B cell (primary cell): ENCODE data around the gene GNPDA2. TPM values are rescaled to one million over a fixed set of nuclear protein-coding genes. Genes with fewer than 3 reads are reported as not detected.

Experiments
- ATAC-seq: fragments of 200-7000 bp; cut with Tn5 transposase; one replicate; pipeline ENCODE4 v1.10.0; 2021; ENCODE audit warnings: low read depth, mild to moderate bottlenecking, moderate number of reproducible peaks, moderate library complexity
- CTCF ChIA-PET: fragments of 350-600 bp; sonication (Branson Sonifier 250); formaldehyde crosslinking; loops from one replicate; lab custom pipeline; 2021; ENCODE audit warnings: antibody characterized with exemption, inconsistent platforms; lab: Charles Lee
- POLR2A ChIA-PET: fragments of 350-600 bp; sonication (Branson Sonifier 250); formaldehyde crosslinking; loops from one replicate; lab custom pipeline; 2021; ENCODE audit warnings: antibody characterized with exemption; lab: Charles Lee
- DNase-seq: peaks from one replicate; pipeline ENCODE4 v3.0.0; 2013
- H2AFZ ChIP-seq: 2 replicates; pipeline ENCODE4 v1.6.1; 2012; ENCODE audit warnings: mild to moderate bottlenecking, low read depth, low read length; ENCODE audit not compliant: insufficient read depth, poor library complexity, severe bottlenecking
- H3K27ac ChIP-seq, 2 donors: 1 replicate in 1 of 2; 2 replicates in 1 of 2; pipeline ENCODE4 v1.5.1; 2012 to 2013; ENCODE audit warnings: low read length in 2 of 2, mild to moderate bottlenecking in 2 of 2, moderate library complexity in 1 of 2
- H3K27me3 ChIP-seq, 4 experiments: fragments of 200-600 bp in 1 of 4; sonication (generic) in 1 of 4; replicated peaks in 1 of 4; 1 replicate in 2 of 4; 2 replicates in 2 of 4; pipeline versions ENCODE4 v1.6.1 to v1.7.0; 2013 to 2016; ENCODE audit warnings: low read length in 3 of 4, mild to moderate bottlenecking in 2 of 4, mixed read lengths in 1 of 4, moderate library complexity in 1 of 4; ENCODE audit not compliant: insufficient read depth in 4 of 4, control insufficient read depth in 3 of 4; ENCODE audit errors: control extremely low read depth in 1 of 4
- H3K36me3 ChIP-seq, 2 experiments: replicated peaks in 1 of 2; 1 replicate in 1 of 2; 2 replicates in 1 of 2; pipeline versions ENCODE4 v1.6.1 to v1.7.1; 2013; ENCODE audit warnings: low read length in 1 of 2; ENCODE audit not compliant: insufficient read depth in 2 of 2, control insufficient read depth in 1 of 2; ENCODE audit errors: control extremely low read depth in 1 of 2, extremely low read depth in 1 of 2
- H3K4me1 ChIP-seq, 2 donors: fragments of 200-600 bp in 1 of 2; sonication (generic) in 1 of 2; 1 replicate in 1 of 2; 2 replicates in 1 of 2; pipeline versions ENCODE4 v1.5.1 to v1.6.1; 2013 to 2017; ENCODE audit warnings: low read length in 2 of 2; ENCODE audit not compliant: control insufficient read depth in 2 of 2, insufficient read depth in 2 of 2
- H3K4me2 ChIP-seq: replicated peaks from 2 replicates; pipeline ENCODE3; 2012; ENCODE audit warnings: mild to moderate bottlenecking, low read depth, low read length; ENCODE audit not compliant: poor library complexity, severe bottlenecking
- H3K4me3 ChIP-seq, 5 experiments: fragments of 200-600 bp in 1 of 5; sonication (generic) in 1 of 5; 1 replicate in 3 of 5; 2 replicates in 2 of 5; pipeline versions ENCODE4 v1.5.1 to v1.7.0; 2011 to 2016; ENCODE audit warnings: low read length in 4 of 5, mild to moderate bottlenecking in 4 of 5, low read depth in 2 of 5, control low read depth in 1 of 5, moderate library complexity in 1 of 5; ENCODE audit not compliant: insufficient read depth in 1 of 5; ENCODE audit errors: control extremely low read depth in 1 of 5, extremely low read depth in 1 of 5
- H3K79me2 ChIP-seq: fragments of 200-600 bp; sonication (generic); one replicate; pipeline ENCODE4 v1.6.0; 2016; ENCODE audit warnings: low read length; ENCODE audit not compliant: control insufficient read depth, insufficient read depth
- H3K9ac ChIP-seq: fragments of 200-600 bp; sonication (generic); 2 replicates; pipeline ENCODE4 v1.6.1; 2017; ENCODE audit warnings: mild to moderate bottlenecking, low read length, moderate library complexity
- H3K9me3 ChIP-seq, 3 donors: one replicate each; pipeline versions ENCODE4 v1.6.1 to v1.7.1; 2013; ENCODE audit warnings: low read length in 2 of 3; ENCODE audit not compliant: control insufficient read depth in 2 of 3, insufficient read depth in 1 of 3; ENCODE audit errors: control extremely low read depth in 1 of 3
- H4K20me1 ChIP-seq: 2 replicates; pipeline ENCODE4 v1.6.0; 2012; ENCODE audit warnings: mild to moderate bottlenecking, low read length; ENCODE audit not compliant: insufficient read depth, control insufficient read depth, poor library complexity, severe bottlenecking
- H3K27ac Mint-ChIP-seq: one replicate; pipeline ENCODE4 v1.8.0; 2021; ENCODE audit warnings: mixed read lengths
- H3K27me3 Mint-ChIP-seq: one replicate; pipeline ENCODE4 v1.8.0; 2021; ENCODE audit warnings: mixed read lengths
- H3K4me1 Mint-ChIP-seq: one replicate; pipeline ENCODE4 v1.8.0; 2021; ENCODE audit warnings: mixed read lengths
- H3K4me3 Mint-ChIP-seq: one replicate; pipeline ENCODE4 v1.8.0; 2021; ENCODE audit warnings: mixed read lengths
- H3K9me3 Mint-ChIP-seq: one replicate; pipeline ENCODE4 v1.8.0; 2022; ENCODE audit warnings: mixed read lengths; ENCODE audit not compliant: insufficient read depth
- EZH2 ChIP-seq: IDR thresholded peaks from 2 replicates; pipeline ENCODE4 v1.6.1; 2012; ENCODE audit warnings: borderline replicate concordance, low read depth, mild to moderate bottlenecking, moderate library complexity, low read length; ENCODE audit not compliant: insufficient read depth, poor library complexity, severe bottlenecking
- WGBS: methylation state at CpG from one replicate; pipeline ENCODE4 v1.1.5; 2013; ENCODE audit warnings: missing lambda C conversion rate; ENCODE audit not compliant: insufficient coverage; 5-methylcytosine and 5-hydroxymethylcytosine counted together
- intact Hi-C: fragments of 100-400 bp; cut with micrococcal nuclease; formaldehyde crosslinking; loops from one replicate; pipeline ENCODE4 v1.10.0; 2022
- polyA plus RNA-seq: library from polyadenylated mRNA; depleted of rRNA; stranded (reverse); fragments of >200 nt; gene quantifications from 2 replicates; pipeline ENCODE4 v1.2.3, GENCODE V29; 2012
- total RNA-seq, 2 donors: library from RNA; stranded (reverse); fragments of 120-200 nt in 1 of 2; gene quantifications; 1 replicate in 1 of 2; 2 replicates in 1 of 2; pipeline versions ENCODE4 v1.2.3 to v1.2.4, GENCODE V29; 2013 to 2022
- TF ChIP-seq, protein P1 (sequence below): fragments of 200-600 bp; IDR thresholded peaks from one replicate; pipeline ENCODE4 v1.8.0; 2022; ENCODE audit warnings: antibody characterized with exemption, mild to moderate bottlenecking

The GNPDA2 gene
- total and polyA plus RNA-seq, 2 donors (not counting 1 experiment from before 2014, with no cell fraction given), result 8.1 to 15.5 TPM

DNA sequence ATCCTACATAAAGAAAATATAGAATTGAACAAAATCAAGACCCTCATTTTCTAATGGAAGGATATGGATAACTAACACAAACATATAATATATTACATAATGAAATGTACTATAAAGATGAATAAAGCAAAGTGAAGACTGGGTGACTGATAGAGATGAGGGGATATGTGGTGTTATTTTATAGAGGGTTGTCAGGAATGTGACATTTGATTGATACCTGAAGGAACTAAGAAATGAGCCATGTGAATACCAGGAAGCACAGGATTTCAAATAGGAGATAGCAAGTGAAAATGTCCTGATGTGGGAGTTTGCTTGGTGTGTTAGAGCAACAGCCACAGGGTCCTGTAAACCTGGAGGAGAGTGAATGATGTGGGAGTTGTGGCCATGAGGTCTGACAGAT, 40.1 kb upstream of the GNPDA2 start:
- H3K4me2 ChIP-seq, result no peak overlapping the region
- no peak overlapping the region for H3K27ac Mint-ChIP-seq
- no peaks in the 10 kb centered on the region for H3K79me2 ChIP-seq
- H2AFZ ChIP-seq, result no peak overlapping the region
- H3K4me3 ChIP-seq, result no peak overlapping the region
- ChIA-PET POLR2A (no interaction called here), CTCF (no interaction called here)
- H3K36me3 ChIP-seq, result no peaks in the 10 kb centered on the region
- peaks cover 16% of the 10 kb centered on the region for H3K27me3 Mint-ChIP-seq
- H3K27ac ChIP-seq, result no peak overlapping the region
- H3K4me3 Mint-ChIP-seq, result no peak overlapping the region
- DNase-seq (no peak), ATAC-seq (no peak)
- intact Hi-C loops, result no loop called here
- no peaks in the 10 kb centered on the region for H3K4me1 Mint-ChIP-seq
- no peaks in the 10 kb centered on the region for H4K20me1 ChIP-seq
- H3K9me3 ChIP-seq, result no peaks in the 10 kb centered on the region
- no peaks in the 10 kb centered on the region for H3K4me1 ChIP-seq
- H3K27me3 ChIP-seq, result peaks cover 0 to 8% (median 0%) of the 10 kb centered on the region in 4 experiments
- no peak for TF ChIP-seq EZH2
- TF ChIP-seq, protein P1, sequence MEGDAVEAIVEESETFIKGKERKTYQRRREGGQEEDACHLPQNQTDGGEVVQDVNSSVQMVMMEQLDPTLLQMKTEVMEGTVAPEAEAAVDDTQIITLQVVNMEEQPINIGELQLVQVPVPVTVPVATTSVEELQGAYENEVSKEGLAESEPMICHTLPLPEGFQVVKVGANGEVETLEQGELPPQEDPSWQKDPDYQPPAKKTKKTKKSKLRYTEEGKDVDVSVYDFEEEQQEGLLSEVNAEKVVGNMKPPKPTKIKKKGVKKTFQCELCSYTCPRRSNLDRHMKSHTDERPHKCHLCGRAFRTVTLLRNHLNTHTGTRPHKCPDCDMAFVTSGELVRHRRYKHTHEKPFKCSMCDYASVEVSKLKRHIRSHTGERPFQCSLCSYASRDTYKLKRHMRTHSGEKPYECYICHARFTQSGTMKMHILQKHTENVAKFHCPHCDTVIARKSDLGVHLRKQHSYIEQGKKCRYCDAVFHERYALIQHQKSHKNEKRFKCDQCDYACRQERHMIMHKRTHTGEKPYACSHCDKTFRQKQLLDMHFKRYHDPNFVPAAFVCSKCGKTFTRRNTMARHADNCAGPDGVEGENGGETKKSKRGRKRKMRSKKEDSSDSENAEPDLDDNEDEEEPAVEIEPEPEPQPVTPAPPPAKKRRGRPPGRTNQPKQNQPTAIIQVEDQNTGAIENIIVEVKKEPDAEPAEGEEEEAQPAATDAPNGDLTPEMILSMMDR, result no peak
- no peak overlapping the region for H3K9ac ChIP-seq
- no peaks in the 10 kb centered on the region for H3K9me3 Mint-ChIP-seq

DNA sequence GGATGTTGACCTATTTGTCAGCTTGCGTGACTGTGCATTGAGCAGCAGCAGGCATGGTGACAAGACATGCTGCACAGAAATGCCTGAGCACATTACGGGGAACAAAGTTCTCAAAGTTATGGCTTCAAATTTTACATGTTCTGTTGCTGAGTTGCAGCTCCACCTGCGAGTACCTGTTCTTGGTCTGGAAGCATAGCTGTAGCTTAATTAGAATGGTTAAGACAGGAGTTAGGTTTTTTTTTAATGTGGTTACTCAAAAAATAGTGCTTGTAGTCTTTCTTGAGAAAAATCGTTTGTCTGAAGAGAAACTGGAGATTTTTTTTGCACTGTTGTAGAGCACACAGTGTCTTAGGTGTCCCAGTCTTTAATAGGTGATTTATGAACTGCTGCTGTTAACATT, 38.8 kb upstream of the GNPDA2 start:
- H4K20me1 ChIP-seq, result no peaks in the 10 kb centered on the region
- H3K27ac ChIP-seq, result no peak overlapping the region
- TF ChIP-seq, protein P1, result no peak
- TF ChIP-seq EZH2, result no peak
- ATAC-seq (no peak), DNase-seq (no peak)
- no peak overlapping the region for H3K9ac ChIP-seq
- ChIA-PET POLR2A (no interaction called here), CTCF (no interaction called here)
- H3K27ac Mint-ChIP-seq, result no peak overlapping the region
- no peaks in the 10 kb centered on the region for H3K79me2 ChIP-seq
- H3K27me3 ChIP-seq, result peaks cover 0 to 19% (median 3%) of the 10 kb centered on the region in 4 experiments
- H3K9me3 ChIP-seq, result no peaks in the 10 kb centered on the region
- peaks cover 0 to 3% of the 10 kb centered on the region in 2 donors for H3K4me1 ChIP-seq
- intact Hi-C loops, result no loop called here
- peaks cover 26% of the 10 kb centered on the region for H3K27me3 Mint-ChIP-seq
- no peak overlapping the region for H2AFZ ChIP-seq
- H3K4me3 Mint-ChIP-seq, result no peak overlapping the region
- H3K36me3 ChIP-seq, result no peaks in the 10 kb centered on the region
- 90% methylated on average over 3 of the region's 4 CpGs for whole genome bisulfite sequencing
- H3K4me1 Mint-ChIP-seq, result no peaks in the 10 kb centered on the region
- H3K9me3 Mint-ChIP-seq, result no peaks in the 10 kb centered on the region
- H3K4me3 ChIP-seq, result no peak overlapping the region
- H3K4me2 ChIP-seq, result no peak overlapping the region
